Brain microvascular endothelial cell (primary cell): ENCODE measurements around the gene MRPL10.

ENCODE experiments used
- DNase-seq: peaks from one replicate; pipeline ENCODE4 v3.0.0-alpha.2; 2020
- H3K27ac ChIP-seq: fragments of 250-450 bp; sonication (Bioruptor Pico); 2 replicates; pipeline ENCODE4 v1.5.1; 2020; ENCODE audit warnings: mild to moderate bottlenecking, moderate library complexity
- H3K27me3 ChIP-seq: fragments of 250-450 bp; sonication (Bioruptor Pico); replicated peaks from 2 replicates; pipeline ENCODE4 v1.5.1; 2020; ENCODE audit warnings: mild to moderate bottlenecking
- H3K36me3 ChIP-seq: fragments of 250-450 bp; sonication (Bioruptor Pico); replicated peaks from 2 replicates; pipeline ENCODE4 v1.5.1; 2020; ENCODE audit warnings: mild to moderate bottlenecking
- H3K4me3 ChIP-seq: 2 replicates; pipeline ENCODE4 v1.5.1; 2011; ENCODE audit warnings: low read depth, mild to moderate bottlenecking, control low read depth, low read length, moderate library complexity
- in situ Hi-C: cut with HindIII; loops from 2 replicates; pipeline ENCODE4 v1.10.0; 2017; ENCODE audit warnings: low sequenced_read_pairs, low pct_ligation_motif_present
- TF ChIP-seq, protein P1 (sequence below): IDR thresholded peaks from 2 replicates; pipeline ENCODE4 v1.5.1; 2011; ENCODE audit warnings: low read depth, mild to moderate bottlenecking, moderate library complexity, low read length, control low read depth, inconsistent platforms; ENCODE audit errors: missing control alignments

The MRPL10 gene

GRCh38 chr17:47853616-47854015 lies 22.3 kb upstream of the MRPL10 start:
- in situ Hi-C loops = no loop called here
- no peak for DNase-seq
- H3K4me3 ChIP-seq = no peak overlapping the region
- H3K36me3 ChIP-seq = no peaks in the 10 kb centered on the region
- no peak overlapping the region for H3K27ac ChIP-seq
- H3K27me3 ChIP-seq = peaks cover 59% of the 10 kb centered on the region
- TF ChIP-seq, protein P1, sequence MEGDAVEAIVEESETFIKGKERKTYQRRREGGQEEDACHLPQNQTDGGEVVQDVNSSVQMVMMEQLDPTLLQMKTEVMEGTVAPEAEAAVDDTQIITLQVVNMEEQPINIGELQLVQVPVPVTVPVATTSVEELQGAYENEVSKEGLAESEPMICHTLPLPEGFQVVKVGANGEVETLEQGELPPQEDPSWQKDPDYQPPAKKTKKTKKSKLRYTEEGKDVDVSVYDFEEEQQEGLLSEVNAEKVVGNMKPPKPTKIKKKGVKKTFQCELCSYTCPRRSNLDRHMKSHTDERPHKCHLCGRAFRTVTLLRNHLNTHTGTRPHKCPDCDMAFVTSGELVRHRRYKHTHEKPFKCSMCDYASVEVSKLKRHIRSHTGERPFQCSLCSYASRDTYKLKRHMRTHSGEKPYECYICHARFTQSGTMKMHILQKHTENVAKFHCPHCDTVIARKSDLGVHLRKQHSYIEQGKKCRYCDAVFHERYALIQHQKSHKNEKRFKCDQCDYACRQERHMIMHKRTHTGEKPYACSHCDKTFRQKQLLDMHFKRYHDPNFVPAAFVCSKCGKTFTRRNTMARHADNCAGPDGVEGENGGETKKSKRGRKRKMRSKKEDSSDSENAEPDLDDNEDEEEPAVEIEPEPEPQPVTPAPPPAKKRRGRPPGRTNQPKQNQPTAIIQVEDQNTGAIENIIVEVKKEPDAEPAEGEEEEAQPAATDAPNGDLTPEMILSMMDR = no peak

- in situ Hi-C loops = no loop called here
- no peak for DNase-seq
- H3K27ac ChIP-seq = no peak overlapping the region
- no peaks in the 10 kb centered on the region for H3K36me3 ChIP-seq
- H3K27me3 ChIP-seq = peaks cover 71% of the 10 kb centered on the region
- TF ChIP-seq, protein P1 = no peak
- H3K4me3 ChIP-seq = no peak overlapping the region
Measured at GRCh38 chr17:47852113-47852949, 21.0 kb upstream of the MRPL10 start.

GRCh38 chr17:47851764-47852112 lies 20.4 kb upstream of the MRPL10 start:
- DNase-seq = no peak
- no peak overlapping the region for H3K4me3 ChIP-seq
- peaks cover 77% of the 10 kb centered on the region for H3K27me3 ChIP-seq
- no peak overlapping the region for H3K27ac ChIP-seq
- in situ Hi-C loops = no loop called here
- TF ChIP-seq, protein P1 = no peak
- no peaks in the 10 kb centered on the region for H3K36me3 ChIP-seq

GRCh38 chr17:47850692-47851573 lies 19.6 kb upstream of the MRPL10 start, which contains the start of gene SP6:
SP6 (minus strand) TSS chr17:47851163; CDS start chr17:47848429, 2,734 bp downstream.
- in situ Hi-C loops = no loop called here
- H3K36me3 ChIP-seq = no peaks in the 10 kb centered on the region
- TF ChIP-seq, protein P1 = no peak
- H3K4me3 ChIP-seq = no peak within 1 kb of the TSS
- peak; percentile 25 for DNase-seq
- H3K27me3 ChIP-seq = peaks cover 85% of the 10 kb centered on the region
- no peak within 1 kb of the TSS for H3K27ac ChIP-seq

DNA sequence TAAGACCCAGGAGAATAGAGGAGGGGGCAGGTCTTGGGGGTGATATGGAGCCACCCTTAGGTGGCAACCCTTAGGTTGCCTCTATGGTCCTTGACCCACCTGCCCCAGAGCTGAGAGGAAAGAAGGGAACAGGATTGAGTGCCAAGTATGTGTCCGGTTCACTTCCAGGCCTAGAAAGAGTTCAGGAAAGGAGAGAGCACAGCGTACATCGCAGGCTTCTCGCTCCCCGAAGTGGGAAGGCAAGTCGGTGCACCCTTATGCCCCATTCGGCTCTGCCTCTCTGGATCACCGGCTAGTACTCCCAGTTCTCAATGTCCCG lies 19.0 kb upstream of the MRPL10 start:
- Histone ChIP-seq H3K27me3 (peaks cover 91% of the 10 kb centered on the region), H3K36me3 (no peaks in the 10 kb centered on the region), H3K4me3 (no peak overlapping the region), H3K27ac (no peak overlapping the region)
- no peak for DNase-seq
- TF ChIP-seq, protein P1 = no peak
- in situ Hi-C loops = no loop called here
